ENCODE results near the gene CRELD1. TPM values are rescaled to one million over a fixed set of nuclear protein-coding genes. Genes with fewer than 3 reads are reported as not detected.

CRELD1 gene
- total and polyA plus RNA-seq, 2 of the 13 experiments (the other 11 are each of a cell fraction or from before 2014, with no cell fraction given) = 27.1 to 61.9 TPM

DNA sequence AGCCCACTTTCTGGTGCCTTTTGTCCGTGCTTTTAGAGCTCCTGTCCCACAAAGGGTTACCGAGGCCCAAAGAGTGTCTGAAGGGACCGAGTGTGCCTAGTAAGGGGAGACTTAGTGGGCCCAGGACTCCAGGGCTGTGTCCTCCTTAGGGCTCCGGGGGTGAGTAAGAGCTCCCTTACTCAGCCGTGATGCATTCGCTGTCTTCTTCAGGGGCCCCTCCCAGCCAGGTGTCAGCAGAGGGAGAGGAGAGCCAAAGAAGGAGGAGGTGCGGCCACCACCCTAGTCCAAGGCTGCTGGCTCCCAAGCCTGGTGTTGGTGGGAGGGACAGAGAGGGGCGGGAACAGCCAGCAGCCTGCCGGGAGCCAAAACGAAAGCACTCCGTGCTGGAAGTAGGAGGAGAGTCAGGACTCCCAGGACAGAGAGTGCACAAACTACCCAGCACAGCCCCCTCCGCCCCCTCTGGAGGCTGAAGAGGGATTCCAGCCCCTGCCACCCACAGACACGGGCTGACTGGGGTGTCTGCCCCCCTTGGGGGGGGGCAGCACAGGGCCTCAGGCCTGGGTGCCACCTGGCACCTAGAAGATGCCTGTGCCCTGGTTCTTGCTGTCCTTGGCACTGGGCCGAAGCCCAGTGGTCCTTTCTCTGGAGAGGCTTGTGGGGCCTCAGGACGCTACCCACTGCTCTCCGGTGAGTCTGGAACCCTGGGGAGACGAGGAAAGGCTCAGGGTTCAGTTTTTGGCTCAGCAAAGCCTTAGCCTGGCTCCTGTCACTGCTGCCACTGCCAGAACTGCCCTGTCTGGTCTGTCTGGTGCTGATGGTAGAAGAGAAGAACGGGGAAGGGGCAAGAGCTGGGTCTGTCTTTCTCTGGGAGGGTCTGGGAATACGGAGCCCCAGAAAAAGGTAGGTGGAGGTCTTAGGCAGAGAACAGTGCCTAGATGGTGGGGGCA, 16.6 kb upstream of the CRELD1 start, which contains the start of gene IL17RC (continued):
- TF ChIP-seq, protein P1, sequence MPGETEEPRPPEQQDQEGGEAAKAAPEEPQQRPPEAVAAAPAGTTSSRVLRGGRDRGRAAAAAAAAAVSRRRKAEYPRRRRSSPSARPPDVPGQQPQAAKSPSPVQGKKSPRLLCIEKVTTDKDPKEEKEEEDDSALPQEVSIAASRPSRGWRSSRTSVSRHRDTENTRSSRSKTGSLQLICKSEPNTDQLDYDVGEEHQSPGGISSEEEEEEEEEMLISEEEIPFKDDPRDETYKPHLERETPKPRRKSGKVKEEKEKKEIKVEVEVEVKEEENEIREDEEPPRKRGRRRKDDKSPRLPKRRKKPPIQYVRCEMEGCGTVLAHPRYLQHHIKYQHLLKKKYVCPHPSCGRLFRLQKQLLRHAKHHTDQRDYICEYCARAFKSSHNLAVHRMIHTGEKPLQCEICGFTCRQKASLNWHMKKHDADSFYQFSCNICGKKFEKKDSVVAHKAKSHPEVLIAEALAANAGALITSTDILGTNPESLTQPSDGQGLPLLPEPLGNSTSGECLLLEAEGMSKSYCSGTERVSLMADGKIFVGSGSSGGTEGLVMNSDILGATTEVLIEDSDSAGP (CRISPR knock-in tag; IDR thresholded peaks at IDR 0.05; ENCODE audit: borderline replicate concordance) = peak; percentile 68; the same call in 1 of the 2 replicates
- peak; percentile 20; the same call in 1 of the 2 replicates for TF ChIP-seq CBX5 (CRISPR knock-in tag; IDR thresholded peaks at IDR 0.05; ENCODE audit: borderline replicate concordance)
- TF ChIP-seq, protein P2, sequence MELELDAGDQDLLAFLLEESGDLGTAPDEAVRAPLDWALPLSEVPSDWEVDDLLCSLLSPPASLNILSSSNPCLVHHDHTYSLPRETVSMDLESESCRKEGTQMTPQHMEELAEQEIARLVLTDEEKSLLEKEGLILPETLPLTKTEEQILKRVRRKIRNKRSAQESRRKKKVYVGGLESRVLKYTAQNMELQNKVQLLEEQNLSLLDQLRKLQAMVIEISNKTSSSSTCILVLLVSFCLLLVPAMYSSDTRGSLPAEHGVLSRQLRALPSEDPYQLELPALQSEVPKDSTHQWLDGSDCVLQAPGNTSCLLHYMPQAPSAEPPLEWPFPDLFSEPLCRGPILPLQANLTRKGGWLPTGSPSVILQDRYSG (CRISPR knock-in tag; IDR thresholded peaks at IDR 0.05) = 0 out of 2 replicates have a peak, but pooled peaks have one; percentile 20
- 0 out of 2 replicates have a peak, but pooled peaks have one; percentile 11 for TF ChIP-seq ZNF263 (CRISPR knock-in tag; IDR thresholded peaks at IDR 0.05)
- TF ChIP-seq ERF (CRISPR knock-in tag; IDR thresholded peaks at IDR 0.05) = peak; percentile 28; the same call in 1 of the 2 replicates
- 0 out of 2 replicates have a peak, but pooled peaks have one; percentile 11 for TF ChIP-seq BCL6 (CRISPR knock-in tag; IDR thresholded peaks at IDR 0.05)
- TF ChIP-seq ZNF605 (CRISPR knock-in tag; IDR thresholded peaks at IDR 0.05) = no peak; the same call in 1 of the 2 replicates
- TF ChIP-seq, protein P3, sequence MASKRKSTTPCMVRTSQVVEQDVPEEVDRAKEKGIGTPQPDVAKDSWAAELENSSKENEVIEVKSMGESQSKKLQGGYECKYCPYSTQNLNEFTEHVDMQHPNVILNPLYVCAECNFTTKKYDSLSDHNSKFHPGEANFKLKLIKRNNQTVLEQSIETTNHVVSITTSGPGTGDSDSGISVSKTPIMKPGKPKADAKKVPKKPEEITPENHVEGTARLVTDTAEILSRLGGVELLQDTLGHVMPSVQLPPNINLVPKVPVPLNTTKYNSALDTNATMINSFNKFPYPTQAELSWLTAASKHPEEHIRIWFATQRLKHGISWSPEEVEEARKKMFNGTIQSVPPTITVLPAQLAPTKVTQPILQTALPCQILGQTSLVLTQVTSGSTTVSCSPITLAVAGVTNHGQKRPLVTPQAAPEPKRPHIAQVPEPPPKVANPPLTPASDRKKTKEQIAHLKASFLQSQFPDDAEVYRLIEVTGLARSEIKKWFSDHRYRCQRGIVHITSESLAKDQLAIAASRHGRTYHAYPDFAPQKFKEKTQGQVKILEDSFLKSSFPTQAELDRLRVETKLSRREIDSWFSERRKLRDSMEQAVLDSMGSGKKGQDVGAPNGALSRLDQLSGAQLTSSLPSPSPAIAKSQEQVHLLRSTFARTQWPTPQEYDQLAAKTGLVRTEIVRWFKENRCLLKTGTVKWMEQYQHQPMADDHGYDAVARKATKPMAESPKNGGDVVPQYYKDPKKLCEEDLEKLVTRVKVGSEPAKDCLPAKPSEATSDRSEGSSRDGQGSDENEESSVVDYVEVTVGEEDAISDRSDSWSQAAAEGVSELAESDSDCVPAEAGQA (IDR thresholded peaks at IDR 0.05; ENCODE audit: low read depth) = no peak
- TF ChIP-seq, protein P3 (CRISPR knock-in tag; IDR thresholded peaks at IDR 0.05; ENCODE audit: borderline replicate concordance) = no peak
- 0 out of 2 replicates have a peak, but pooled peaks have one; percentile 37 for TF ChIP-seq MIXL1 (CRISPR knock-in tag; IDR thresholded peaks at IDR 0.05)
- TF ChIP-seq ZNF296 (CRISPR knock-in tag; conservative IDR thresholded peaks at IDR 0.05) = 0 out of 2 replicates have a peak, but pooled peaks have one; percentile 27
- TF ChIP-seq, protein P4, sequence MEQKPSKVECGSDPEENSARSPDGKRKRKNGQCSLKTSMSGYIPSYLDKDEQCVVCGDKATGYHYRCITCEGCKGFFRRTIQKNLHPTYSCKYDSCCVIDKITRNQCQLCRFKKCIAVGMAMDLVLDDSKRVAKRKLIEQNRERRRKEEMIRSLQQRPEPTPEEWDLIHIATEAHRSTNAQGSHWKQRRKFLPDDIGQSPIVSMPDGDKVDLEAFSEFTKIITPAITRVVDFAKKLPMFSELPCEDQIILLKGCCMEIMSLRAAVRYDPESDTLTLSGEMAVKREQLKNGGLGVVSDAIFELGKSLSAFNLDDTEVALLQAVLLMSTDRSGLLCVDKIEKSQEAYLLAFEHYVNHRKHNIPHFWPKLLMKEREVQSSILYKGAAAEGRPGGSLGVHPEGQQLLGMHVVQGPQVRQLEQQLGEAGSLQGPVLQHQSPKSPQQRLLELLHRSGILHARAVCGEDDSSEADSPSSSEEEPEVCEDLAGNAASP (CRISPR knock-in tag; IDR thresholded peaks at IDR 0.05; ENCODE audit: borderline replicate concordance) = 0 out of 2 replicates have a peak, but pooled peaks have one; percentile 16
- no peak for TF ChIP-seq RNF2 (conservative IDR thresholded peaks at IDR 0.05; ENCODE audit: low read depth)
- TF ChIP-seq, protein P5, sequence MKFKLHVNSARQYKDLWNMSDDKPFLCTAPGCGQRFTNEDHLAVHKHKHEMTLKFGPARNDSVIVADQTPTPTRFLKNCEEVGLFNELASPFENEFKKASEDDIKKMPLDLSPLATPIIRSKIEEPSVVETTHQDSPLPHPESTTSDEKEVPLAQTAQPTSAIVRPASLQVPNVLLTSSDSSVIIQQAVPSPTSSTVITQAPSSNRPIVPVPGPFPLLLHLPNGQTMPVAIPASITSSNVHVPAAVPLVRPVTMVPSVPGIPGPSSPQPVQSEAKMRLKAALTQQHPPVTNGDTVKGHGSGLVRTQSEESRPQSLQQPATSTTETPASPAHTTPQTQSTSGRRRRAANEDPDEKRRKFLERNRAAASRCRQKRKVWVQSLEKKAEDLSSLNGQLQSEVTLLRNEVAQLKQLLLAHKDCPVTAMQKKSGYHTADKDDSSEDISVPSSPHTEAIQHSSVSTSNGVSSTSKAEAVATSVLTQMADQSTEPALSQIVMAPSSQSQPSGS (CRISPR knock-in tag; IDR thresholded peaks at IDR 0.05) = peak; percentile 23; the same call in 1 of the 2 replicates
